HEK293 (cell line): ENCODE measurements around the gene GNG4.

Experiments
- CTCF ChIA-PET: fragments of 350-600 bp; formaldehyde crosslinking; extraction: SDS; loops from one replicate; lab custom pipeline; 2021; ENCODE audit warnings: antibody characterized with exemption; lab: Yijun Ruan, JAX
- POLR2A ChIA-PET: fragments of 300-600 bp; formaldehyde crosslinking; extraction: SDS; loops from one replicate; lab custom pipeline; 2020; ENCODE audit warnings: antibody characterized with exemption, inconsistent platforms; lab: Yijun Ruan, JAX
- H3K27ac ChIP-seq: fragments of 200-500 bp; sonication (Bioruptor generic); 2 replicates; pipeline ENCODE4 v1.5.1; 2014; ENCODE audit warnings: low read depth, low read length, control low read depth, inconsistent platforms; ENCODE audit errors: extremely low read depth
- H3K36me3 ChIP-seq, 2 experiments: fragments of 200-500 bp in 1 of 2; sonication (Bioruptor generic) in 1 of 2; 1 replicate in 1 of 2; 2 replicates in 1 of 2; pipeline ENCODE4 v1.5.1; 2014 to 2017; ENCODE audit warnings: inconsistent platforms in 2 of 2, low read length in 2 of 2; ENCODE audit not compliant: control insufficient read depth in 2 of 2, insufficient read depth in 1 of 2
- H3K4me1 ChIP-seq: fragments of 200-500 bp; sonication (Bioruptor generic); 2 replicates; pipeline ENCODE4 v1.5.1; 2014; ENCODE audit warnings: mild to moderate bottlenecking, low read length, inconsistent platforms; ENCODE audit not compliant: control insufficient read depth, insufficient read depth
- H3K4me3 ChIP-seq: 2 replicates; pipeline ENCODE4 v1.5.1; 2011; ENCODE audit warnings: low read depth, mild to moderate bottlenecking, control low read depth, low read length, moderate library complexity
- H3K9me3 ChIP-seq: fragments of 200-500 bp; sonication (Bioruptor generic); 2 replicates; pipeline ENCODE4 v1.5.1; 2014; ENCODE audit warnings: low read depth, low read length, inconsistent platforms; ENCODE audit not compliant: control insufficient read depth, insufficient read depth
- KLF8 ChIP-seq: fragments of 450-650 bp; formaldehyde crosslinking; IDR thresholded peaks from 2 replicates; pipeline ENCODE4 v1.5.1; 2016; ENCODE audit warnings: missing biosample characterization, missing genetic modification characterization
- RBAK ChIP-seq: fragments of 450-650 bp; formaldehyde crosslinking; IDR thresholded peaks from 2 replicates; pipeline ENCODE4 v1.5.1; 2016; ENCODE audit warnings: missing biosample characterization, missing genetic modification characterization
- SALL2 ChIP-seq: fragments of 450-650 bp; formaldehyde crosslinking; IDR thresholded peaks from 2 replicates; pipeline ENCODE4 v1.5.0; 2017; ENCODE audit warnings: missing biosample characterization, mild to moderate bottlenecking, missing genetic modification characterization, borderline replicate concordance
- SCRT2 ChIP-seq: fragments of 450-650 bp; formaldehyde crosslinking; IDR thresholded peaks from 2 replicates; pipeline ENCODE4 v1.5.1; 2016; ENCODE audit warnings: missing biosample characterization, missing genetic modification characterization
- SETDB1 ChIP-seq: IDR thresholded peaks from one replicate; pipeline ENCODE4 v1.6.1; 2017; ENCODE audit warnings: mild to moderate bottlenecking, low read length, moderate library complexity, mixed read lengths; ENCODE audit not compliant: insufficient read length
- TRIM28 ChIP-seq: IDR thresholded peaks from 2 replicates; pipeline ENCODE4 v1.6.1; 2011; ENCODE audit warnings: low read length, control low read depth, borderline replicate concordance
- YY2 ChIP-seq: fragments of 450-650 bp; formaldehyde crosslinking; IDR thresholded peaks from 2 replicates; pipeline ENCODE4 v1.5.1; 2016; ENCODE audit warnings: missing biosample characterization, missing genetic modification characterization
- ZIC2 ChIP-seq: fragments of 450-650 bp; formaldehyde crosslinking; IDR thresholded peaks from 2 replicates; pipeline ENCODE4 v1.5.1; 2016; ENCODE audit warnings: missing biosample characterization, missing genetic modification characterization
- ZNF133 ChIP-seq: fragments of 450-650 bp; formaldehyde crosslinking; IDR thresholded peaks from 2 replicates; pipeline ENCODE4 v1.5.1; 2016; ENCODE audit warnings: missing biosample characterization, missing genetic modification characterization
- ZNF169 ChIP-seq: fragments of 450-650 bp; formaldehyde crosslinking; IDR thresholded peaks from 2 replicates; pipeline ENCODE4 v1.5.1; 2016; ENCODE audit warnings: missing biosample characterization, missing genetic modification characterization
- ZNF184 ChIP-seq: fragments of 450-650 bp; IDR thresholded peaks from 2 replicates; pipeline ENCODE4 v1.5.1; 2018; ENCODE audit warnings: missing biosample characterization, mild to moderate bottlenecking, missing genetic modification characterization
- ZNF248 ChIP-seq: fragments of 450-650 bp; formaldehyde crosslinking; IDR thresholded peaks from 2 replicates; pipeline ENCODE4 v1.5.1; 2017; ENCODE audit warnings: missing biosample characterization, missing genetic modification characterization
- ZNF350 ChIP-seq: fragments of 450-650 bp; formaldehyde crosslinking; IDR thresholded peaks from 2 replicates; pipeline ENCODE4 v1.5.0; 2017; ENCODE audit warnings: missing biosample characterization, mild to moderate bottlenecking, missing genetic modification characterization
- ZNF510 ChIP-seq: fragments of 450-650 bp; formaldehyde crosslinking; IDR thresholded peaks from 2 replicates; pipeline ENCODE4 v1.5.1; 2018; ENCODE audit warnings: mild to moderate bottlenecking, missing genetic modification characterization, missing biosample characterization; ENCODE audit not compliant: insufficient replicate concordance
- ZNF529 ChIP-seq: fragments of 450-650 bp; formaldehyde crosslinking; IDR thresholded peaks from 2 replicates; pipeline ENCODE4 v1.5.1; 2017; ENCODE audit warnings: missing genetic modification characterization, missing biosample characterization; ENCODE audit not compliant: insufficient replicate concordance
- ZNF549 ChIP-seq: fragments of 450-650 bp; IDR thresholded peaks from 2 replicates; pipeline ENCODE4 v1.5.1; 2018; ENCODE audit warnings: missing biosample characterization, missing genetic modification characterization, mild to moderate bottlenecking, inconsistent platforms, moderate library complexity
- ZNF558 ChIP-seq: fragments of 450-650 bp; formaldehyde crosslinking; IDR thresholded peaks from 2 replicates; pipeline ENCODE4 v1.5.1; 2016; ENCODE audit warnings: missing biosample characterization, missing genetic modification characterization
- ZNF560 ChIP-seq: fragments of 450-650 bp; formaldehyde crosslinking; IDR thresholded peaks from 2 replicates; pipeline ENCODE4 v1.5.1; 2017; ENCODE audit warnings: missing biosample characterization, missing genetic modification characterization, borderline replicate concordance
- ZNF600 ChIP-seq: fragments of 450-650 bp; formaldehyde crosslinking; IDR thresholded peaks from 2 replicates; pipeline ENCODE4 v1.5.1; 2016; ENCODE audit warnings: missing biosample characterization, missing genetic modification characterization
- ZNF610 ChIP-seq: fragments of 450-650 bp; formaldehyde crosslinking; IDR thresholded peaks from 2 replicates; pipeline ENCODE4 v1.5.1; 2016; ENCODE audit warnings: missing biosample characterization, missing genetic modification characterization, borderline replicate concordance
- ZNF624 ChIP-seq: fragments of 450-650 bp; formaldehyde crosslinking; IDR thresholded peaks from 2 replicates; pipeline ENCODE4 v1.5.1; 2017; ENCODE audit warnings: missing biosample characterization, missing genetic modification characterization
- ZNF626 ChIP-seq: fragments of 450-650 bp; sonication (Bioruptor Pico); formaldehyde crosslinking; IDR thresholded peaks from 2 replicates; pipeline ENCODE4 v1.5.1; 2018; ENCODE audit warnings: missing biosample characterization, missing genetic modification characterization, inconsistent platforms
- TF ChIP-seq, protein P1 (sequence below): fragments of 450-650 bp; formaldehyde crosslinking; IDR thresholded peaks from 2 replicates; pipeline ENCODE4 v1.5.1; 2016; ENCODE audit warnings: missing biosample characterization, missing genetic modification characterization
- TF ChIP-seq, protein P2 (sequence below): fragments of 450-650 bp; formaldehyde crosslinking; optimal IDR thresholded peaks from 2 replicates; pipeline ENCODE3; 2016; ENCODE audit warnings: missing biosample characterization, mild to moderate bottlenecking, missing genetic modification characterization
- TF ChIP-seq, protein P3 (sequence below): fragments of 450-650 bp; formaldehyde crosslinking; IDR thresholded peaks from 2 replicates; pipeline ENCODE4 v1.5.1; 2016; ENCODE audit warnings: missing biosample characterization, missing genetic modification characterization

The GNG4 gene

DNA sequence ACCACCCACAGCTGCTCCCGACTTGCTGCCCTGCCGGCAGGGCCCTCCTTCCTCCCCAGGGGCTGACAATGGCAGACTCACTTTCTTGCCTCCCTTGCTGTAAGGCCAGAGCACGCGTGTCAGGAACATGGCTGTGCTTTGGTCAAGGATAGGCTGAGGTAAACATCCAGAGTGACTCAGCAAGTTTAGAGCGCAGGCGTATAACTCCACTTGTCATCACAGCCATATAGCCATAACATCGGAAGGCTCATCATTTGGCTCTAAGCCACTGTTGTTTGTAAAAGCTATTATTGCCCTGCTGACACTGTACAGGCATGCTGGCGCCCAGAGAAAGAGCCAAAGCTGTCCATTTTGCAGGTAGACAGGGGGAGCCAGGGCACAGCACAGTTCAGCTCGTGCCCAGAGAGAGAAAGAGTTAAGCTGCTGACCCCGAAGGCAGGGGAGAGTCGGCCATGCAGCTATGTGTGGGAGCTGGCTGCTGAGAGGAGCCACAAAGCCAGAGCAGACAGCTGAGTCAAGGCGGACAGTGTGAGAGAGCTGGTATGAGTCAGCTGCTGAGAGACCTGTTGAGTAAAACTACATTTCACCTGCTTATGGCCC, 60.6 kb downstream of the GNG4 start:
- POLR2A ChIA-PET, result interaction anchor here (0.5 kb wide), 1 partner anchor 8 kb away, joined by 3 read pairs; no protein-coding TSS in a partner anchor
- CTCF ChIA-PET, result interaction anchor here (1.1 to 2.2 kb wide), 2 partner anchors 12 to 15 kb away, joined by 3 to 11 read pairs; no protein-coding TSS in a partner anchor
- H3K4me1 ChIP-seq, result no peaks in the 10 kb centered on the region
- no peak overlapping the region for H3K4me3 ChIP-seq
- TF ChIP-seq ZNF350 (tag by site-specific recombination) (peak; percentile 54; the same call in 1 of the 2 replicates), ZNF626 (tag by site-specific recombination) (peak; percentile 76; the same call in 1 of the 2 replicates), YY2 (tag by site-specific recombination) (no peak), SCRT2 (tag by site-specific recombination) (peak; percentile 87), ZNF560 (peak; percentile 9; the same call in 1 of the 2 replicates), ZNF510 (peak; percentile 12), SETDB1 (peak; percentile 82), ZNF610 (tag by site-specific recombination) (peak; percentile 83; the same call in 1 of the 2 replicates), ZNF529 (tag by site-specific recombination) (peak; percentile 77), ZNF184 (tag by site-specific recombination) (peak; percentile 57; the same call in 1 of the 2 replicates), SALL2 (tag by site-specific recombination) (no peak), KLF8 (peak; percentile 63; the same call in 1 of the 2 replicates), ZNF549 (tag by site-specific recombination) (peak; percentile 68; the same call in 1 of the 2 replicates), ZNF133 (tag by site-specific recombination) (0 out of 2 replicates have a peak, but pooled peaks have one; percentile 44), ZNF600 (tag by site-specific recombination) (peak; percentile 89), ZNF169 (tag by site-specific recombination) (peak; percentile 87; the same call in 1 of the 2 replicates), ZNF624 (tag by site-specific recombination) (no peak), ZNF558 (tag by site-specific recombination) (0 out of 2 replicates have a peak, but pooled peaks have one; percentile 40), TRIM28 (peak; percentile 100; the same call in 1 of the 2 replicates), ZIC2 (tag by site-specific recombination) (no peak), ZNF248 (tag by site-specific recombination) (peak; percentile 52; the same call in 1 of the 2 replicates), RBAK (peak; percentile 77)
- TF ChIP-seq, protein P1, sequence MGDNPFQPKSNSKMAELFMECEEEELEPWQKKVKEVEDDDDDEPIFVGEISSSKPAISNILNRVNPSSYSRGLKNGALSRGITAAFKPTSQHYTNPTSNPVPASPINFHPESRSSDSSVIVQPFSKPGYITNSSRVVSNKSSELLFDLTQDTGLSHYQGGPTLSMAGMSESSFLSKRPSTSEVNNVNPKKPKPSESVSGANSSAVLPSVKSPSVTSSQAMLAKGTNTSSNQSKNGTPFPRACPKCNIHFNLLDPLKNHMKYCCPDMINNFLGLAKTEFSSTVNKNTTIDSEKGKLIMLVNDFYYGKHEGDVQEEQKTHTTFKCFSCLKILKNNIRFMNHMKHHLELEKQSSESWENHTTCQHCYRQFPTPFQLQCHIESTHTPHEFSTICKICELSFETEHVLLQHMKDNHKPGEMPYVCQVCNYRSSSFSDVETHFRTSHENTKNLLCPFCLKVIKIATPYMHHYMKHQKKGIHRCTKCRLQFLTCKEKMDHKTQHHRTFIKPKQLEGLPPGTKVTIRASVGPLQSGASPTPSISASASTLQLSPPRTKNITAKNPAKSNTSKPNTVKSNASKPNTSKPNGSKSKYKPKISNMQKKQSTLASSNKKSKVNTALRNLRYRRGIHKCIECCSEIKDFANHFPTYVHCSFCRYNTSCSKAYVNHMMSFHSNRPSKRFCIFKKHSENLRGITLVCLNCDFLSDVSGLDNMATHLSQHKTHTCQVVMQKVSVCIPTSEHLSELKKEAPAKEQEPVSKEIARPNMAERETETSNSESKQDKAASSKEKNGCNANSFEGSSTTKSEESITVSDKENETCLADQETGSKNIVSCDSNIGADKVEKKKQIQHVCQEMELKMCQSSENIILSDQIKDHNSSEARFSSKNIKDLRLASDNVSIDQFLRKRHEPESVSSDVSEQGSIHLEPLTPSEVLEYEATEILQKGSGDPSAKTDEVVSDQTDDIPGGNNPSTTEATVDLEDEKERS (tag by site-specific recombination), result peak; percentile 79; the same call in 1 of the 2 replicates
- TF ChIP-seq, protein P2, sequence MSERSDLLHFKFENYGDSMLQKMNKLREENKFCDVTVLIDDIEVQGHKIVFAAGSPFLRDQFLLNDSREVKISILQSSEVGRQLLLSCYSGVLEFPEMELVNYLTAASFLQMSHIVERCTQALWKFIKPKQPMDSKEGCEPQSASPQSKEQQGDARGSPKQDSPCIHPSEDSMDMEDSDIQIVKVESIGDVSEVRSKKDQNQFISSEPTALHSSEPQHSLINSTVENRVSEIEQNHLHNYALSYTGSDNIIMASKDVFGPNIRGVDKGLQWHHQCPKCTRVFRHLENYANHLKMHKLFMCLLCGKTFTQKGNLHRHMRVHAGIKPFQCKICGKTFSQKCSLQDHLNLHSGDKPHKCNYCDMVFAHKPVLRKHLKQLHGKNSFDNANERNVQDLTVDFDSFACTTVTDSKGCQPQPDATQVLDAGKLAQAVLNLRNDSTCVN (tag by site-specific recombination), result no peak
- TF ChIP-seq, protein P3, sequence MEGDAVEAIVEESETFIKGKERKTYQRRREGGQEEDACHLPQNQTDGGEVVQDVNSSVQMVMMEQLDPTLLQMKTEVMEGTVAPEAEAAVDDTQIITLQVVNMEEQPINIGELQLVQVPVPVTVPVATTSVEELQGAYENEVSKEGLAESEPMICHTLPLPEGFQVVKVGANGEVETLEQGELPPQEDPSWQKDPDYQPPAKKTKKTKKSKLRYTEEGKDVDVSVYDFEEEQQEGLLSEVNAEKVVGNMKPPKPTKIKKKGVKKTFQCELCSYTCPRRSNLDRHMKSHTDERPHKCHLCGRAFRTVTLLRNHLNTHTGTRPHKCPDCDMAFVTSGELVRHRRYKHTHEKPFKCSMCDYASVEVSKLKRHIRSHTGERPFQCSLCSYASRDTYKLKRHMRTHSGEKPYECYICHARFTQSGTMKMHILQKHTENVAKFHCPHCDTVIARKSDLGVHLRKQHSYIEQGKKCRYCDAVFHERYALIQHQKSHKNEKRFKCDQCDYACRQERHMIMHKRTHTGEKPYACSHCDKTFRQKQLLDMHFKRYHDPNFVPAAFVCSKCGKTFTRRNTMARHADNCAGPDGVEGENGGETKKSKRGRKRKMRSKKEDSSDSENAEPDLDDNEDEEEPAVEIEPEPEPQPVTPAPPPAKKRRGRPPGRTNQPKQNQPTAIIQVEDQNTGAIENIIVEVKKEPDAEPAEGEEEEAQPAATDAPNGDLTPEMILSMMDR, result no peak
- no peaks in the 10 kb centered on the region; the same call in 1 of the 2 replicates for H3K9me3 ChIP-seq
- no peak overlapping the region for H3K27ac ChIP-seq
- no peaks in the 10 kb centered on the region; a peak in 1 of 3 replicates for H3K36me3 ChIP-seq
